Osteoblast (primary cell): ENCODE measurements around the gene CRTC2. TPM values are rescaled to one million over a fixed set of nuclear protein-coding genes. Genes with fewer than 3 reads are reported as not detected.

Experiments
- DNase-seq: peaks from one replicate; pipeline ENCODE4 v3.0.0; 2011; ENCODE audit warnings: low spot score, mixed read lengths; ENCODE audit not compliant: insufficient read length; ENCODE audit errors: missing footprints
- H2AFZ ChIP-seq: 2 replicates; pipeline ENCODE4 v1.6.0; 2011; ENCODE audit warnings: mild to moderate bottlenecking, low read length
- H3K27ac ChIP-seq: 2 replicates; pipeline ENCODE4 v1.5.1; 2011; ENCODE audit warnings: mild to moderate bottlenecking, low read depth, low read length, moderate library complexity
- H3K27me3 ChIP-seq: 2 replicates; pipeline ENCODE4 v1.6.0; 2012; ENCODE audit warnings: mild to moderate bottlenecking, control low read depth, inconsistent platforms, low read length, moderate library complexity; ENCODE audit not compliant: insufficient read depth
- H3K36me3 ChIP-seq: 2 replicates; pipeline ENCODE4 v1.5.1; 2011; ENCODE audit warnings: mild to moderate bottlenecking, low read length, control low read depth, moderate library complexity; ENCODE audit not compliant: insufficient read depth
- H3K4me1 ChIP-seq: 2 replicates; pipeline ENCODE4 v1.5.1; 2011; ENCODE audit warnings: mild to moderate bottlenecking, low read length, control low read depth, moderate library complexity; ENCODE audit not compliant: insufficient read depth
- H3K4me2 ChIP-seq: 2 replicates; pipeline ENCODE4 v1.6.0; 2011; ENCODE audit warnings: mild to moderate bottlenecking, low read length; ENCODE audit not compliant: insufficient read depth
- H3K4me3 ChIP-seq: fragments of 200-600 bp; sonication (generic); 3 replicates; pipeline ENCODE4 v1.5.1; 2012; ENCODE audit warnings: mild to moderate bottlenecking, low read length, inconsistent platforms; ENCODE audit not compliant: insufficient read depth
- H3K79me2 ChIP-seq: 2 replicates; pipeline ENCODE4 v1.6.0; 2012; ENCODE audit warnings: mild to moderate bottlenecking, low read length, control low read depth, inconsistent platforms; ENCODE audit not compliant: insufficient read depth
- H3K9me3 ChIP-seq: 2 replicates; pipeline ENCODE4 v1.5.1; 2011; ENCODE audit warnings: low read depth, low read length, control low read depth
- H4K20me1 ChIP-seq: 2 replicates; pipeline ENCODE4 v1.6.0; 2012; ENCODE audit warnings: mild to moderate bottlenecking, low read length, control low read depth; ENCODE audit not compliant: insufficient read depth
- total RNA-seq: library from RNA; depleted of rRNA; stranded (reverse); fragments of >200 nt; gene quantifications from 2 replicates; pipeline ENCODE4 v1.2.3, GENCODE V29; 2012
- TF ChIP-seq, protein P1 (sequence below): IDR thresholded peaks from 2 replicates; pipeline ENCODE4 v1.5.1; 2011; ENCODE audit warnings: mild to moderate bottlenecking, low read depth, low read length, moderate library complexity; ENCODE audit errors: extremely low read depth

Gene CRTC2
- total RNA-seq, 1 donor = 4.7 TPM

DNA sequence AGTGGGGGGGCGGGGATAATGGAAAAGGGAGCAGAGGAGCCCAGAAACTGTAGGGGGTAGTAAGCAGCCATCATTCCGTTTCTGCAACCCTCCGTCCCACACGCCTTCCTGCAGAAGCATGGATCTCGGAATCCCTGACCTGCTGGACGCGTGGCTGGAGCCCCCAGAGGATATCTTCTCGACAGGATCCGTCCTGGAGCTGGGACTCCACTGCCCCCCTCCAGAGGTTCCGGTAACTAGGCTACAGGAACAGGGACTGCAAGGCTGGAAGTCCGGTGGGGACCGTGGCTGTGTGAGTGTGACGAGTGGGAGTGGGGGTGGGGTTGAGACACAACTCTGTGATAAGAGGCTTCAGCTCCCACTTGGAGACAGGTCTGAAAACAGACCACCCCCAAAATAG, 10.0 kb upstream of the CRTC2 start:
- TF ChIP-seq, protein P1, sequence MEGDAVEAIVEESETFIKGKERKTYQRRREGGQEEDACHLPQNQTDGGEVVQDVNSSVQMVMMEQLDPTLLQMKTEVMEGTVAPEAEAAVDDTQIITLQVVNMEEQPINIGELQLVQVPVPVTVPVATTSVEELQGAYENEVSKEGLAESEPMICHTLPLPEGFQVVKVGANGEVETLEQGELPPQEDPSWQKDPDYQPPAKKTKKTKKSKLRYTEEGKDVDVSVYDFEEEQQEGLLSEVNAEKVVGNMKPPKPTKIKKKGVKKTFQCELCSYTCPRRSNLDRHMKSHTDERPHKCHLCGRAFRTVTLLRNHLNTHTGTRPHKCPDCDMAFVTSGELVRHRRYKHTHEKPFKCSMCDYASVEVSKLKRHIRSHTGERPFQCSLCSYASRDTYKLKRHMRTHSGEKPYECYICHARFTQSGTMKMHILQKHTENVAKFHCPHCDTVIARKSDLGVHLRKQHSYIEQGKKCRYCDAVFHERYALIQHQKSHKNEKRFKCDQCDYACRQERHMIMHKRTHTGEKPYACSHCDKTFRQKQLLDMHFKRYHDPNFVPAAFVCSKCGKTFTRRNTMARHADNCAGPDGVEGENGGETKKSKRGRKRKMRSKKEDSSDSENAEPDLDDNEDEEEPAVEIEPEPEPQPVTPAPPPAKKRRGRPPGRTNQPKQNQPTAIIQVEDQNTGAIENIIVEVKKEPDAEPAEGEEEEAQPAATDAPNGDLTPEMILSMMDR = no peak
- peak; percentile 61 for DNase-seq
- peak overlapping the region; percentile 81 for H2AFZ ChIP-seq
- no peaks in the 10 kb centered on the region for H3K9me3 ChIP-seq
- peak overlapping the region; percentile 84 for H3K4me2 ChIP-seq
- H3K79me2 ChIP-seq = peaks cover 4% of the 10 kb centered on the region
- H3K27me3 ChIP-seq = no peaks in the 10 kb centered on the region
- H3K4me3 ChIP-seq = peak overlapping the region; percentile 71
- H3K36me3 ChIP-seq = peaks cover 4% of the 10 kb centered on the region
- peaks cover 20% of the 10 kb centered on the region for H3K4me1 ChIP-seq
- H3K27ac ChIP-seq = peak overlapping the region; percentile 22
- no peaks in the 10 kb centered on the region for H4K20me1 ChIP-seq

- Histone ChIP-seq H3K4me2 (peak overlapping the region; percentile 84), H3K4me3 (peak overlapping the region; percentile 71), H3K79me2 (peaks cover 7% of the 10 kb centered on the region), H3K36me3 (peaks cover under 1% of the 10 kb centered on the region), H2AFZ (peak overlapping the region; percentile 81), H3K27me3 (no peaks in the 10 kb centered on the region), H3K9me3 (no peaks in the 10 kb centered on the region), H3K27ac (no peak overlapping the region), H3K4me1 (peaks cover 21% of the 10 kb centered on the region), H4K20me1 (no peaks in the 10 kb centered on the region)
- TF ChIP-seq, protein P1 = no peak
- DNase-seq = no peak
These were observed 9.6 kb upstream of the CRTC2 start for GRCh38 chr1:153968000-153968363.

DNA sequence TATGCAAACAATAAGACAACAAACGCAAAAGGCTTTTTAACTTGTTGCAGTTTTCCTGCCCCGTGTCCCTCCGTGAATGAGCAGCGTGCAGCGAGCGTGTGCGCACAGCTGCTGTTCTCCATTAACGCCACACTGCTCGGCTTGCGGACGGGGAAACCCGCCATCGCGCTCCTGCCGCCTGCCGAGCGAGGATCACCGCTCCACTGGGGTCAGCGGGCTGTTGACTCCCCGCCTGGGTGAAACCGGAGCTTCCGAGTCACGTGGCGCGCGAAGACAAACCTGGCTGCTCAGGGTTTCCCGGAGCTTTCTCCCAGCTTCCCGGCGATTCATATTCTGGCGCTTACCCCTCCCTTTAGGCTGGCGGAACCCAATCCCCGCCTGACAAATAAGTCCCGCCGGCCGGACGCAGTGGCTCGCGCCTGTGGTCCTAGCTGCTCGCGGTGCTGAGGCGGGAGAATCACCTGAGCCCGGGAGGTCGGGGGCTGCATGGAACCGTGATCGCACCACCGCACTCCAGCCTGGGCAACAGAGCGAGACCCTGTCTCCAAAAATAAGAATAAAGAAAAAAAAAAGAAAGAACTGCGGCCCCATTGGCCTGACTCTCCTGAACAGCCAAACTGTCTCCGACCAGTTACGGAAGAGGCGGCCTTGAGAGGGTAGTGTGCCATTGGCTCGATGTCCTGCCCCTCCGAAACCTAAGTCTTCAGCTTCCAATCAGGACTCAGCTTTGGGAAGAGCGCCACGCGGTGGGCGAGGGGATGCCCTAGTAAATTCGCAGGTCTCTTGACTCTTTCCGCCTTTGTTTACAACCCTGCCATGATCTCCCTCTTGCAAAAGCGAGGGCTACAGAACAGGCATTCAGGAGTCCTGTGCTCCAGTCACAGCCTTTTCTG, 8.9 kb upstream of the CRTC2 start, which contains the start of gene CREB3L4:
Gene CREB3L4 (plus strand): TSS at position 796 of the 893 bp plus-strand sequence. CDS start 624 bp downstream, outside the sequence.
- TF ChIP-seq, protein P1 = peak; percentile 50
- Histone ChIP-seq H3K36me3 (no peaks in the 10 kb centered on the region), H3K27me3 (no peaks in the 10 kb centered on the region), H3K4me1 (peaks cover 28% of the 10 kb centered on the region), H4K20me1 (no peaks in the 10 kb centered on the region), H3K4me2 (peak within 1 kb of the TSS; percentile 84), H2AFZ (peak within 1 kb of the TSS; percentile 81), H3K4me3 (peak within 1 kb of the TSS; percentile 71), H3K9me3 (no peaks in the 10 kb centered on the region), H3K79me2 (peaks cover 14% of the 10 kb centered on the region), H3K27ac (peak within 1 kb of the TSS; percentile 44)
- DNase-seq = peak; percentile 98

DNA sequence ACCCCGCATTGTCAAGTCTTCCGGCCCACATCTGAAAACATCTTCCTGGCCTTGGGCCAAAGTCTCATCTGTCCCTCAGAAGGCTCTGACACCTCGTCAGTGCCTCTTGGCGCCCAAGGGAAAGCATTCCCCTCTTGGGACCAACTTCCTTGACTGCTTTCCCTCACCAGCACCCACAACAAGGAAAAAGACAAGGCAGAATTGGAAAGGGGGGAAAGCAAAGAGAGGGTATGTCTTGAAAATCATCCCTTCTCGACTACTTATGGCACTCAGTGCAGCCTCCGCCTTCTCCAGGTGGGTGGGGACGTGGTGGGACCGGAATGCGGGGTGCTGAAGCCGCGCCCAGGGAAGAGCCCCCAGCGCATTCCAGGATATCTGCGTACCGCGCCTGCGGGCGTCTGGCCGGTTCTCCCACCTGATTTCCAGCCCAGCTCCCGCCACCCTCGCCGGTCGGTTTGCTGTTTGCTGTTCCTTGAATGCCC, 5.5 kb upstream of the CRTC2 start:
- peak overlapping the region; percentile 95 for H3K4me2 ChIP-seq
- H3K4me3 ChIP-seq = peak overlapping the region; percentile 93
- H3K27me3 ChIP-seq = no peaks in the 10 kb centered on the region
- TF ChIP-seq, protein P1 = no peak
- DNase-seq = peak; percentile 88
- peaks cover 21% of the 10 kb centered on the region for H3K79me2 ChIP-seq
- H3K4me1 ChIP-seq = peaks cover 36% of the 10 kb centered on the region
- peak overlapping the region; percentile 68 for H2AFZ ChIP-seq
- peaks cover 14% of the 10 kb centered on the region for H3K36me3 ChIP-seq
- H3K9me3 ChIP-seq = no peaks in the 10 kb centered on the region
- H3K27ac ChIP-seq = peak overlapping the region; percentile 93
- no peaks in the 10 kb centered on the region for H4K20me1 ChIP-seq
